GM18907 (cell line): ENCODE results near the gene ZNF624.
"Not testable (repeated sequence)": the region's sequence is repeated elsewhere in the genome, so short reads cannot be mapped to it uniquely, and the experiment has no call there.

ENCODE experiments used
- ATAC-seq: cut with Tn5 transposase; IDR thresholded peaks from one replicate; pipeline ENCODE4 v1.9.1; 2021; ENCODE audit warnings: mild to moderate bottlenecking, moderate library complexity; ENCODE audit not compliant: unreplicated experiment

ZNF624 gene

DNA sequence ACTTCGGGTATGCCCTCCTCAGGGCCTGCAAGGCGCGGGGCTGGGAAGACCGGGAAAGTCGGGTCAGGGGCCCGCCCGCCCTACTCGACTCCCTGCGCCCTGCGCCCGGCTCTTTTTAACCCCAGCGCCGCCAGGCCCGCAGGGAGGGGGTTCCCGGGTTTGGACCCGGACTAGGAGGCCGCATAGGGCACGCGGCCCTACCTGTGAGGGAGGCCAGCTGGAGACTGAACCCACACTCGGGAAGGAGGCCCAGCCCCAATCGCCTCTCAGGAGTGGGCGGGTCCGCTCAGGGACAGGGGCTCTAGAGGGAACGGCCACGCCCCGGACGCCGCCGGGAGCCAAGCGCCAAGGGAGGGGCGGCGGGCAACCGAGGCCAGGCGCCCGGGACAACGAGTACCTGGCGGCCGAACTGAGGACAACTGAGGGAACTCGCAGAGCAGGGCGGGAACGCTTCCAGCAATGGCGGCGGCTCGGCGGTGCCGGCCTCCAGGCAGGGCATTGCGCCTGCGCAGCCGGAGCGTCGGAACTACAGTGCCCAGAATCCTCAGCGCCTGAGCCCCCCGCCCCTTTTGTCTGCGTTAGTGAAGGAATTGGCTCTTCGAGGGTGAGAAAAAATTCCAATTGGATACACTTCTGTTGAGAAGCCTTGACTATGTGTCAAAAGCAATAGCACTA is at the start of gene ZNF624:
Gene ZNF624 (minus strand): TSS at position 484 of the 675 bp plus-strand sequence.
- peak; percentile 91 for ATAC-seq

DNA sequence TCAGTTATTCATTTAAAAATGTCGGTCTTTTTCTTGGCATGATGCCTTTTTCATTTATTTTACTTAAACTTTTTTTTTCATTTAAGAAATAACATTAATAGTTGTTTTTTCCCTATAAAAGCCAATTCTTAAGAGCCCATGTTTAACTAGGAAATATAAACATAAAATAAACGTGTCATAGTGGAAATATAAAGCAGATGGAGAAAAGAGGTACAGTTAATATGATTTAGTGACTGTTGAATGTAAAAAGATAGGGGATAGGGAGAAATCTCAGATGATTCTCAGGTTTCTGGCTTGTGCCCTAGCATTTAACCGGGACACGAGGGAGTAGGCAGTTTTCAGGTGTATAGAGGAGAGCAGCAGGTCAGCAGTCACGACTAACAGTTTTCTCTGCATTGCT is 44.0 kb upstream of the ZNF624 start:
- not testable (repeated sequence) for ATAC-seq

DNA sequence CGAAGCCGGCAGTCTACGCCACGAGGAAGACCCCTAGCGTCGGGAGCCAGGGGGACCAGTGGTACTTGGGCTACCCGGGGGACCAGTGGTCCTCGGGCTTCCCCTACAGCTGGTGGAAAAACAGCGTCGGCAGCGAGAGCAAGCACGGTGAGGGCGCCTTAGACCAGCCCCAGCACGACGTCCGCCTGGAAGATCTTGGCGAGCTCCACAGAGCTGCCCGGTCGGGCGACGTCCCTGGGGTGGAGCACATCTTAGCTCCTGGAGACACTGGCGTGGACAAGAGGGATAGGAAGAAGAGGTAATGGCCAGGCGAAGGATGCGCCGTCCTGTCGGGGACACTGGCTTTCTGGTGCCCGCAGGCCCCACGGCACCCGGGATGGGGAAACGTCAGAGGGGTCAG is 36.8 kb upstream of the ZNF624 start:
- ATAC-seq, result not testable (repeated sequence)

DNA sequence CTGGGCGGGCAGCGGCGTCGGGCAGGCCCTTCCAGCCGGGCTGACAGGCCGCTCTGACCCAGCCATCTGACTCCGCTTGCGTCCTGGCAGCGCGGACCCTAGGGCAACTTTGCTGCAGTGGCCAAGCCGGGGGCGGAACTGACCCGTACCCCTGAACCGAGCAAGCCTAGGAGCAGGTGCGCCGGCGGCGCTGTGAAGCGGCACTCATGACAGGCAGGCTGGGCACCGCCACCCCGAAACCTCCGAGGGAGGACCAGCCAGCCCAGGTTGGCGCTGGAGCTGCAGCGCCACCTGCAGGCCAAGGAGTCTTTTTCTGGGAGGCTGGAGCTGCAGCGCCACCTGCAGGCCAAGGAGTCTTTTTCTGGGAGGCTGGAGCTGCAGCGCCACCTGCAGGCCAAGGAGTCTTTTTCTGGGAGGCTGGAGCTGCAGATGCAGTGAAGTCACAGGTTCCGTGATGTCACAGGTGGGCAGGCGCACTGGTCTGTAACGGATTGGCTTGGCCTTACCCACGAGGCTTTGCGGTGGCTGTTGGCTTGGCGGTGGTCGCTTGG is 36.2 kb upstream of the ZNF624 start, which contains the start of gene CCDC144A:
Gene CCDC144A (plus strand): TSS at position 511 of the 551 bp plus-strand sequence. CDS start 160 bp downstream, outside the sequence.
- not testable (repeated sequence) for ATAC-seq

DNA sequence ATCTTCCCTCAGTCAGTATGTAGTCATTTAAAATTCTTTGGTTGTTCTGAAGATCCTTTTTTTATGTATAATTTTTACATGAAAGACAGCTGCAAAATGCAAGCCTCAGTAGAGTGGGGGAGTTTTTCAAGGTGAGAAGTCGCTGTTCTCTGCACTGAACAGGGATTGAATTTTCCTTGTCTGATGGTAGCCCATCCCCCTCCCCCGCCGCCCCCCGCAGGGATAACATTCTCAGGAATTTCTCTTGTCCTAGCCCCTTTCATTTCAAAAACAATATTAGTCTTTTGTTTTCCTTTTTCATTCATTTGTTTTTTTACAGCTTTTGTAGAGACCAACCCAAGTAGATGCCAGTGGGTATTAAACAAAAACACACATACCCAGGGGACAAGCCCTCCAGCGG is 33.5 kb upstream of the ZNF624 start:
- ATAC-seq, result not testable (repeated sequence)

DNA sequence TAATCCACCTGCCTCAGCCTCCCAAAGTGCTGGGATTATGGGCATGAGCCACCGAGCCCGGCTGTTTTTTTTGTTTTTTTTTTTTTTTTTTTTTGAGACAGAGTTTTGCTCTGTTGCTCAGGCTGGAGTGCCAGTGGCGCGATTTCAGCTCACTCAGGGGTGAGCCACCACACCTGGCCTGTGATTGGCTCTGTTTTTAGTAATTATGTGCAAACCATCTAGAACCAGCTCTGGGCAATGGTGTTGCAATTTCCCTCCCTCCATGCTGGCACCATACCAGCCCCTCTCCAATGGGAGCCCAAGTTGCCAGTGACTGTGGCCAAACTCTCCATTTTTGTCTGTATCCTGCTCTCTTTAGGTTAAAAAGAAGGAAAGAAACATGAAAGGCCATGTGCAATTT is 32.4 kb upstream of the ZNF624 start:
- ATAC-seq, result not testable (repeated sequence)

DNA sequence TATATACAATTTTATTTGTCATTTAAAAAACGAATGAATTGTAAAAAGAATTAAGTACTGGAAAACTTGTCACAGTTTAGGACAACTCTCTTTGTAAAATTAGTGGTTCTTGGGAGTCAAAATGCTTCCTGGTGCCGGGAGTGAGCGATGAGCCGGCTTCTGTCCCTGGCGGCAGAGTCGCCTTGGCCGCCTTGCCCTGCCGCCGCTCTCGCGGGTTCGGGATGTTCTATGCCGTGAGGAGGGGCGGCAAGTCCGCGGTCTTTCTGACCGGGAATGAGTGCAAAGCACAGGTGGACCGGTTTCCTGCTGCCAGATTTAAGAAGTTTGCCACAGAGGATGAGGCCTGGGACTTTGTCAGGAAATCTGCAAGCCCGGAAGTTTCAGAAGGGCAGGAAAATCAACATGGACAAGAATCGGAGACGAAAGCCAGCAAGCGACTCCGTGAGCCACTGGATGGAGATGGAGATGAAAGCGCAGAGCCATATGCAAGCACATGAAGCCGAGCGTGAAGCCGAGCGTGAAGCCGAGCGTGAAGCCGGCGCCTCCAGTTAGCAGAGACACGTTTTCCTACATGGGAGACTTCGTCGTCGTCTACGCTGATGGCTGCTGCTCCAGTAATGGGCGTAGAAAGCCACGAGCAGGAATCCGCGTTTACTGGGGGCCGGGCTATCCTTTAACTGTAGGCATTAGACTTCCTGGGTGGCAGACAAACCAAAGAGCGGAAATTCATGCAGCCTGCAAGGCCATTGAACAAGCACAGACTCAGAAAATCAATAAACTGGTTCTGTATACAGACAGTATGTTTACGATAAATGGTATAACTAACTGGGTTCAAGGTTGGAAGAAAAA is 29.9 kb upstream of the ZNF624 start:
- ATAC-seq, result not testable (repeated sequence)

DNA sequence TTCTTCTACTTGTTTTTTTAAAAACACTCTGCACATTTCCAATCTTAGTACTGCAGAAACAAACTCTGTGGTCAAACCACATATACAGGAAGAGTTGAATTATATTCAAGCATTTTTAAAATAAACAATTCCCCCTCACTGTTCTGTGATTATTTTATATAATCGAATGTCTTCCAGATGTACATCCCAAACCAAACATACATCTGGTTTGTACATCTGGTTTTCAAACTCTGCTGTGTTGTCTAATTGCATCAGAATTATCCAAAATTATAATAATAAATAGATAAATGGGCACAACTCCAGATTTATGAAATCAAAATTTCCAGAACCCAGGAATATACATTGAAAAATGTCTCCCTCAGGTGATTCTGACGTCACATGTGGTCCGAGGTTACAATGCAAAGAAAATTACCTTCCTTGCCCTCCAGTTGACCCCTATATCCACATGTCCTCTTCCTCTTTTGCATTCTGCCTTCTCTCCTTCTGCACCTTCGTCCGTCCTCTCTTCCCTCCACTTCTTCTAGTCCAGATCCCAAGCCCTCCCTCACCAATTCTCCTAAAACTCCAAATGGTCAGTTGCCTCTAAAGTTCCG is 23.1 kb upstream of the ZNF624 start:
- ATAC-seq, result no peak

DNA sequence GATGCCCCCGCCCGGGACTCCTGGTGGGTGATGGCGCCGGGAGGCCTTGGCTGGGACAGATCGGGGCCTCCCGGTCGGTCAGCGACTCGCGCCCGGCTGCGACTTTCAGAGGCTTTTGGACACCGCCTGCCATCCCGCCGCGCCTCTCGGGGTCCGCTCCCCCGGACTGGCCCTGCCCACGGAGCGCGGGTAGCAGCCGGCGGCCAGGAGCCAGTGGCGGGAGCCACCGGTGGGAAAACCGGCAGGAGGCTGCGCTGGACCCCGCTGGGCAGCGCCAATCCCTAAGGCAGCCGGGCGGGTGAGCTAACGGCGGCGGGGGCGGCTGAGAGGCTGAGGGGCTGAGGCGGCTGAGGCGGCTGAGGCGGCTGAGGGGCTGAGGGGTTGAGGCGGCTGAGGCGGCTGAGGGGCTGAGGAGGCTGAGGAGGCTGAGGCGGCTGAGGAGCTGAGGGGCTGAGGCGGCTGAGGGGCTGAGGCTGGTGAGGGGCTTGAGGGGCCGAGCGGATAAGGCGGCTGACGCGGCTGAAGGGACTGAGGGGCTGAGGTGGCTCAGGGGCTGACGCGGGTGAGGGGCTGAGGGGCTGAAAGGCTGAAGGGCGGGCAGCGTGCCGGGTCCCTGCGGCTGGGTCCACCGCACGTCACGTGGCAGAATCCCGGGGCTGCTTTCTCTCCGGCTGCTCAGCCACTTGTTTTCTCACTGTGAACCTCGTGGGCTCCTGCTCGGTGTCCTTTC is 13.4 kb upstream of the ZNF624 start:
- not testable (repeated sequence) for ATAC-seq

DNA sequence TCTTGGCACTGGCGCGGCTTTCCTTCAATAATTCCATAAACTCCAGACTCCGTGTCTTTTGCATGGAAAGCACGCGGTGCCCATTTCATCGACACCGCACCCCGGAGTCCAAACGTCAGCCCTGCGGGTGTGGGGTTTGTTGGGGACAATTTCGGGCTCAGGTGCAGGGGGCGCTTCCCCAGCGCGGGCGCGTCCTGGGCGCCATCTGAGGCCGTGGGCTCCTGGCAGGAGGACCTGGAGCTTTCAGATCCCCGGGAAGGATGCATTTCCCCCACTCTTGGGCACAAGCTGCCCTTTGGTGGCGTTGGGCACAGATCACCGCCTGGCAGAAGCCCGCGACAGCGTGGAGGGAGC is 12.9 kb upstream of the ZNF624 start:
- not testable (repeated sequence) for ATAC-seq

DNA sequence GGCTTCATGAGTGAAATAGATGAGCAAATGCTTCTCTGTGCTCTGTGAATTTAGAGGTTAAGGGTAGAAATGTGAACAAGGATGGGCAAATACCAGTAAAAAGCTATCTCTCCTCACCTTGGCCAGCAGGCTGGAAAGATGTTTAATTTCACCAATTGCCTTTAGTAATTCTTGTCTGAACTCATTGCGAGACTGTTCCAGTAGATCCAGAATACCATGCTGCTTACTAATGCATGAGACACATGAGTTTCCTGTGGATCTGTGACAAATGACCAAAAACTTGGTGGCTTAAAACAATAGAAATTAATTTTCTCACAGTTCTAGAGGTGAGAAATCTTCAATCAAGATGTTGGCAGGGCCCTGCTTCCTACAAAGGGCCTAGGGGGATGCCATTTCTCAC is 9.3 kb upstream of the ZNF624 start:
- no peak for ATAC-seq

DNA sequence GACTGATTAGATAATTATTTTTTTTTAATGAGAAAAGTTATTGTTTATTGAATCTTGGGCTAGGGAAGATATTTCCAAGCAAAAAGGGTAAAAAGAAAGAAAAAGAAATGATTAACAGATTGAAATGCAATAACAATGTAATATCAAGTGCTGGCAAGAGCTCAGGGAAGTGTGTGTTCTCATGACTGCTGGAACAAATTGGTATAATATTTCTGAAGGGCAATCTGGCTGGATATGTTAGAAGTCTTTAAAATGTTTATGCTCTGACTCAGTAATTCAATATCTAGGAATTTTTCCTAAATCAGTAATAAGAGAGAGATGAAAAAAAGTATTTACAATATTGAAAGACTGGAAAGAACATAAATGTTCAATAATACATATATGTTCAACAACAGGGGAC is 7.6 kb upstream of the ZNF624 start:
- ATAC-seq, result no peak

DNA sequence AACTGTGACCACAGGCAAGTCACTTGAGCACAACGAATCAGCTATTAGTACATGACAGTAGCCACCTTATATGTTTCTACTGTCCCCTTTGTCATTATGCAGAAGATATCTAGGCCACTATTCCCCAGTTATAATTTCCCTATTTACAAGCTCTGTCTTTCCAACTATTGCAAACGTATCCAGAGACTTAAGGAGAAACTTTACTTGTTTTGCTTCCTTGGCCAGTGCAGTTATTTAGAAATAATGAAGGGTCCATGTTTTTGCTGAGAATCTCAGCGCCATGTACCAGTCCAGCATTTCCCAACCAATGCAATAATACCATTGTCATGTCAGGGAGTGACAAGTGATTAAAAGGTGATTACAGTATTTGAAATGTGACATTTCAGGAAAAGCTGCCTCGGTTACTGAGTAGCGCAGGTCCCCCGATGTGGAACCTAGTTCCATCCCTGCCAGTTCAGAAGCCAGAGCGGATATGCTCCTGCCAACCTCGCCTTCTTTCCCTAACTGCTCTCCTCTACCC is 743 bp downstream of the ZNF624 start:
- ATAC-seq, result peak; percentile 39

DNA sequence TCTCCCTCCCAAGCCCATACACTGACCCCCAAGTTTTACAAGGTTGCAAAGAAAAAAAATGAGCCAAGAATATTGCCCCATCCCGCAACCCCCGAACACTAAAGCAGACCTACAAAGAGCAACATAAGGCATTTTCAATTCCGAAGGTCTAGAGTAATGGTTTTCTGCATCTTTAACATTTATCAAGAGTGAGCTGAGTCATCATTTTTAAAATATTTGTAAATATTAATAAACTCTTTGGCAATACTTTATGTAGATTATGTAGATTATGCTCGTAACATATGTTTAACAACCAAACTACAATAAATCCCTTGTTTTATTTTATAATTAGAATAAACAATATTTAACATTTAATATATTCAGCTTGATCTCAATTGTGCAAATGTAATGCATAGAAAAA is 1.4 kb downstream of the ZNF624 start:
- no peak for ATAC-seq

DNA sequence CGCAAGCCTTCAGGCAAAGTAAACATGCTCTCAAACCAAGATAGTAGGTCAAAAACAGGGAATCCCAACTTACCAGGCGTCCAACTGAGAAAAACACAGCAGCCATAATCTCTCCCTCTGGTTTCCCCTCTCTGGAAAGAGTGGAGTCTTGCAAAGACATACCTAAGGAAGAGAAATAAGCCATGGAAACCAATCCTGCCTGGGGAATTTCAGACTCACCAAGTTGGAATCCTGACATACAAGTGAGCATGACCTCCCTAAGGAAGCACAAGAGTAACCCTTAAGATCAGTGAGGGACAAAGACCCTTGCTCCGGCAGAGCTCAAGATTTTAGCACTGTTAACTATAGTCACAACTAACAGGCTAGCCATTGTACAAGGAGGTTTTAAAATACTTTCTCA is 4.1 kb downstream of the ZNF624 start:
- no peak for ATAC-seq

DNA sequence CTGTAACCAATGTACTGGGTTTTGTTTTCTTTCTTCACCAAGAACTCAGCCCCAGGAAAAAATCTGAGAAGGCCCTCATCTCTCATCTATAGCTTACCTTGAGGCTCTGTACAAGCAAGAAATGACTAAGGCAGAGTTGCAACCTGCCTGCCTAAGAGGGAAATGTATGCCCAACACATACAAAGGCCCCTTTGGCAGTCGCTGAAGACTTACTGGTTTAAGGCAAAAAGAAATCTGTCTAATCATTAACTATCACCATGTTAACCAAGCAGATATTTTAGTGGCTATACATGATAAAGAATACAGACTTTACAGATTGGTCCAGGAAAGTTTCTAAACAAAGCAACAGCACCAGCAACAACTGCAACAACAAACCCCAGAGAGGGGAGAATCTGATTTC is 14.2 kb downstream of the ZNF624 start:
- ATAC-seq, result no peak

DNA sequence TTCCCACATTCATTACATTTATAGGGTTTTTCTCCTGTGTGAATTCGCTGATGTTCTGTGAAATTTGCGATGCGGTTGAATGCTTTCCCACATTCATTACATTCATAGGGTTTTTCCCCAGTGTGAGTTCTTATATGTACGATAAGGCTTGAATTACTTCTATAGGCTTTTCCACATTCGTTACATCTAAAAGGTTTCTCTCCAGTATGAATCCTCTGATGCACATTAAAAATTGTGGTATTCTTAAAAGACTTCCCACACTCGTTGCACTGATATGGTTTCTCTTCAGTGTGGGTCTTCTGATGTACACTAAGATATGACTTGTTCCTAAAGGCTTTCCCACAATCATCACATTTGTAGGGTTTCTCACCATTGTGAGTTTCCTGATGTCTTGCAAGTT is 30.4 kb downstream of the ZNF624 start:
- ATAC-seq, result no peak

DNA sequence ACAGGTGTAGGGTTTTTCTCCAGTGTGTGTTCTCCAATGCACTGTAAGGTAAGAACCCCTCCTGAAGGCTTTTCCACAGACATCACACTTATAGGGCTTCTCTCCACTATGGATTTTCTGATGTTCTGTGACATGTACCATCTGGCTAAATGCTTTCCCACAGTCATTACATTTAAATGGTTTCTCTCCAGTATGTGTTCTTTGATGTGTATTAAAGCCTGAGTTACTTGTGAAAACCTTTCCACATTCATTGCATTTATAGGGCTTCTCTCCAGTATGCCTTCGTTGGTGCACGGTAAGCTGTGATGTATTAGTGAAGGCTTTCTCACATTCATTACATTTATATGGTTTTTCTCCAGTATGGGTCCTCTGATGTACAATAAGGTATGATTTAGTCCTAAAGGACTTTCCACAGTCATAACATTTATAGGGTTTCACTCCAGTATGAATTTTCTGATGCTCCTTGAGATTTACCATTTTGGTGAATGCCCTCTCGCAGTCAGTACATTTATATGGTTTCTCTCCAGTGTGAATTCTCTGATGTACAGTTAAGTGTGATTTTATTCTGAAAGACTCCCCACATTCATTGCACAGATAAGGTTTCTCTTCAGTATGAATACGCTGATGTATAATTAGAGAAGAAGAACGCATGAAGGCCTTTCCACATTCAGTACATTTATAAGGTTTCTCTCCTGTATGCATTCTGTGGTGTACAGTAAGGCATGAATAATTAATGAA is 30.9 kb downstream of the ZNF624 start:
- no peak for ATAC-seq

DNA sequence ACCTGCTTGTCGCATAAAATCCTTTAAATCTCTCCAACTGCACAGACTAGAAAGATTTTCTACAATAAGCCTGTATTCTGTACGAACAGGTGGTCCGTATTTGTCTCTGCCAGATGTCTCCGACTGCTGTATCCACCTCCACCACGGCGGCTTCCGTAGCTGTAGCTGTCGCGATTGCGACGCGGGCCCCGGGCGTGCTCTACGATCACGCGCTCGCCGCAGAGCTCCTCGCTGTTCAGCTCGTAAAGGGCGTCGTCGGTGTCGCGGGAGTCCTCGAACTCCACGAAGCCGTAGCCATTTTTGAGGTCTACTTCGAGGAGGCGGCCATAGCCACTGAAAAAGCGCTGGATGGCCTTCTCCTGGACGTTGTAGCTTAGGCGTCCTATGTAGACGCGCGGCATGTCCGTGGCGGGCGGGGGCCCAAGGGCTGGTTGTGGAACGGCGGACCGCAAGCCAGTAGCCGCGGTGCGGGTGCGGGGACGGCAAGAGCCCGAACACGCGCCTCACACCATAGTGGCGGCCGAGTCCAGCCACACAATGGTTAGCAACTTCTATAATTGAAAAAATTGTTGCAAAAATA is 36.1 kb downstream of the ZNF624 start:
- no peak for ATAC-seq

DNA sequence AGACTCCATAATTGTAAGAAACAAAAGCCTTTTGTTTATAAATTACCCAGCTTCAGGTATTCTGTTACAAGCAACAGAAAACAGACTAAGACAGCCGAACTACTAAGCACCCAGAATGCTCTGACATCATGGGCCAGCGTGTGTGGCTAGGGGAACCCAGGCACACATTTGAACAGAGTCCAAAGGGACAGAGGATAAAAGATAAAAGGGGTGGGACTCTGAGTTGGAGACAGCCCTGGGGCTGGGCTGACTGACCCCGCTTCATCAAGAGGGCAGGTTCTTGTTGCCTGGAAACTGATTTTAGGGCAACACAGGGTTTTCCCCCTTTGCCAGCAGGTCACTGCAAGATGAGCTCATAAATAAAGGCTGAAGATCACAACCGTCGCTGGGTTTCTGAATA is 54.1 kb downstream of the ZNF624 start:
- no peak for ATAC-seq
